ENCODE measurements around the gene GFRA3.
"Not testable (repeated sequence)": the region's sequence is repeated elsewhere in the genome, so short reads cannot be mapped to it uniquely, and the experiment has no call there.

GFRA3 gene
- 0 to 0.07 reads per million in 2 donors for total RNA-seq

GRCh38 chr5:138274189-138274853, at the start of gene GFRA3:
GFRA3 (minus strand) TSS chr5:138274621; CDS start chr5:138274424, 197 bp downstream.
- DNase-seq = no peak

DNA sequence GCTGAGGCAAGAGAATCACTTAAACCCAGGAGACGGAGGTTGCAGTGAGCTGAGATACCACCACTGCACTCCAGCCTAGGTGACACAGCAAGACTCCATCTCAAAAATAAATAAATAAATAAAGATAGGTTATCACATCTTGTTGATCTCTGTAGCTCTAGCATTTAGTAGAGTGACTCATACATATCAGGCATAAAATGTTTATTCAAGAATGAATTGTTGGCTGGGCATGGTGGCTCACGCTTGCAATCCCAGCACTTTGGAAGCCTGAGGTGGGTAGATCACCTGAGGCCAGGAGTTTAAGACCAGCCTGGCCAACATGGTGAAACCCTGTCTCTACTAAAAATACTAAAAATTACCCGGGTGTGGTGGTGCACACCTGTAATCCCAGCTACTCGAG, 43.8 kb upstream of the GFRA3 start:
- DNase-seq = not testable (repeated sequence)

DNA sequence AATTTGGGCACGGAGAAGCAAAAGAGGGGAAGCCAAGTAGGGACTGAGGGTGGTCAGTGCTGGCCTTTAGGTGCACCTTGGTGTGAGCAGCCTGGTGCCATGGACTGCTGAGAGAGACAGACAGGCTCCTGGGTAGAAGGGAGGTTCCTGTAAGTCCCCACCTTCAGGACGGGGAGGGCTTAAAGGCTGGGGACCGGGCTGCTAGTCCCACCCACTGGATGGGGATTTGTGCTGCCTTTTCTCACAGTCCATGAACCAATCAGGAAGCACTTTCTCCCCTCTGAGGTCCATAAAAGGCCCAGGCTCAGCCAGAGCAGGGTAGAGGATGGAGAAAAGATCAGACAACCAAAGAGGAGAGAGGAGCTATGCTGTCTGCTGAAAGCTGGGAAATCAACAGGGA, 41.9 kb upstream of the GFRA3 start:
- no peak for DNase-seq

- no peak for DNase-seq
Observed at GRCh38 chr5:138315751-138316278, 41.4 kb upstream of the GFRA3 start.

DNA sequence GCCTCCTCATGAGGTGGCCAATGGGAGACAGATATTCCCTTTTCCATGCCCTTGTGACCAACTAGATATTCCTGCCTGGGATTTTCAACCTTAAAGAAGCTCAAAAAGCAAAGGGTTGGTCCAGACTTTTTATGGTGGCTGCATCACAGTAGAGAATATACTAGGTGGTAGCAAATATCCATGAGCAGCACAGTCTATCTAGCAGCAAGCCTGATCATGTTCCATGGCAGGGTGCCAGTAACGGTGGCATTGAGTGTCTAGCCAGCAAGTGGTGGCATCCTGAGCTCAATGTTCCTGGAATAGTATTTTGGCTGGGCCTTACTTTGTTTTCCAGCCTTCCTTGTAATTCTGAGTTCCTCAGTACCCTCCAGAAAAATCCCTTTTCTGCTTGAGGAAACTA, 31.4 kb upstream of the GFRA3 start:
- DNase-seq = no peak

DNA sequence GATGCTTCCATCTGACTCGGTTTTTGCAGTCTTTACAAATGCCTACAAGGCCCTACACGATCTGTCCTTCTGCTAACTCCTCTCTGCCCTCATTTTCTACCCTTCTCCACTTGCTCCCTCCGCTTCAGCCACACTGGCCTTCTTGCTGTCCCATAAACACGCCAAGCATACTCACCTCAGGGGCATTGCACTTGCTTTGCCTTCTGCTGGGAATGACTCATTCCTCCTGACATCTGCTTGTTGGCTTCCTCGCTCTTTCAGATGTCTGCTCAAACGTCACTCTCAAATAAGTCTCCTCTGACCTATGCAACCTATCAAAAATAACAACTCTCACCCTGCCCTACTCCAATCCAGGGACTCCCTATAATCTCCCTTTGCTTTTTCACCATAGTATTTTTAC, 29.0 kb upstream of the GFRA3 start:
- no peak for DNase-seq

- DNase-seq = no peak
Observed at GRCh38 chr5:138289296-138289695, 14.9 kb upstream of the GFRA3 start.

DNA sequence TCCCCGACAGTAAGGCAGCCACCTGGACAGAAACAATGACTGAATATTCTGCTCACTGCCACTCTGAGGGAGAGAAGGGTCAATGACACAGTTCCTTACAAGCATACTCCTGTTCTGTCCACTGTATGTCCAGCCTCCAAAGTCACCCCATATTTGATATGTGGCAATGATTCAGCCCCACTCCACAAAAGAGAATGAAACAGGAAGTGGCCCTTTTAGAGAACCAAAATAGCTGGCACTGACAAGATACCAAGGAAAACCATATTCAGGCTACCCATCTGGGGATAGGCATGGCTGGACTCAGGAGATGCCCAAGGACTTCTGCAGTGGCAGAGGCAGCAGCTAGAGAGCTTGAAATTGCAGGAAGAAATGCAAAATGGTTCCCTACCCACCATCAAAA, 12.8 kb upstream of the GFRA3 start:
- DNase-seq = no peak

DNA sequence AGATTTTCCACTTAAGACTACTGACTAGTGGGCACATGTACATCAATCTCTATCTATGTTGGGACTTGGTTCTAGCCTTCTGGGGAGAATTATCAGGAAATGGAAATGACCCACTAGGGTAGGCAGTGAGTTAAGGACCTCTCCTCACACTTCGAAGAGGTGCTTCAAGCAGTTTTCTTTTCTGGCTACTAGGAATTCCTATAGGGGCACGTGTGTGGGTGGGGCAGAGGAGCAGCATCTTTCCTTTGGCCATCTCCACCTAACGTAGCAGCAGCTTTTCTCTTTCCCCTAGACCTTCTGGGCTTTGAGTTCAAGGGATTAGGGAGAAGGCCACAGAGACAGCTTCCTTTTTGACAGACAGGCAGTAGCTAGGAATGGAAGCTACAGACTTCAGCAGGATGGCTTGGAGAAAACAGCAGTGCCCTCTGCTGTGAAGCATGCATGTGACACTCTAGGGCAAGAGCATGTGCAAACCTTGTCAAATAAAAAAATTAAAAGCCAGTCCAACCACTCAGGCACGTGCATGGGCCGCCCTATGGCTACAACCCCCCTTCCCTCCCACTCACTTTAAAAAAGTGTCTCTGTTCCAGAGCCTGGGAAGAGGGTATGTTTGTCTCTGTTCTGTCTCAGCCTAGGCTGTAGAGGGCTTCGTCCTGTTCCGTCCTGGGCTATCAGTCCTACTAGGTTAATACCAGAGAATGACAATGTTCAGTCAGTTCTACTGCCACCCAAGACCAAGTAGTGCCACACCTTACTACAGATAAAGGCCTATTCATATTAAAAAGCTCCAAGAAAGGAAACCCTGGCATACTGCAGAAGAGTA, 8.7 kb upstream of the GFRA3 start:
- DNase-seq = no peak

GRCh38 chr5:138280915-138281314, 6.5 kb upstream of the GFRA3 start:
- DNase-seq = no peak

DNA sequence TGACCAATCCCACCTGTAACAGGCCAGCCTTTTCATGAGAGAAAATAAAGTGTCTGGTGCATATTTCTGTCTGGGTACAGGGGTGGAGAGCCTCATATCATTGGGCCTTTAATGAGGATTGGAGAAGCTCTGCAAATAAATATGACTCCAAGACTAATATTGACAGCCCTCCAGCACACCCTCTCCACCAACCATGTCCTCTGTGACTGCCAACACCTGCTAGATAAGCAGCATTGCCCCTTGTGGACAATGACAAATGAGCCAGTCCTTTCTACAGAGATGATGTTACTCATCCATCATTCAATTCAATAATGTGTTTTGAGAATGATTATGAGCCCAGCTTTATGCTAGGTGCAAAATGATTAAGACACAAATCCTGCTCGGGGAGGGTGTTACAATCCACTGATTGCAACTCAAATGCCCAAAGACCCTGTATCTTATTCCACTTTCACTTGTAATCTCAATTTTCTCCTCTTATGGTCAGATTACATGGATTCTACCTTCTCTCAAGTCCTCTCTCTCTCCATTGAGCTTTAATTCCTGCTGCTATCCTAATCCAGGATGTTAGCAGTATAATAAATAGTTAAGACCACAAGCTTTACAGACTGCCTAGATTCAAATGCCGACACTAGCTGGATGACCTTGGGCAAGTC, 2.1 kb upstream of the GFRA3 start:
- DNase-seq = no peak

- DNase-seq = no peak
Observed at GRCh38 chr5:138275895-138276294, 1.5 kb upstream of the GFRA3 start.

- no peak for DNase-seq
Observed at GRCh38 chr5:138275379-138275782, 960 bp upstream of the GFRA3 start.

- DNase-seq = no peak
Observed at GRCh38 chr5:138273834-138274188, 610 bp downstream of the GFRA3 start.

DNA sequence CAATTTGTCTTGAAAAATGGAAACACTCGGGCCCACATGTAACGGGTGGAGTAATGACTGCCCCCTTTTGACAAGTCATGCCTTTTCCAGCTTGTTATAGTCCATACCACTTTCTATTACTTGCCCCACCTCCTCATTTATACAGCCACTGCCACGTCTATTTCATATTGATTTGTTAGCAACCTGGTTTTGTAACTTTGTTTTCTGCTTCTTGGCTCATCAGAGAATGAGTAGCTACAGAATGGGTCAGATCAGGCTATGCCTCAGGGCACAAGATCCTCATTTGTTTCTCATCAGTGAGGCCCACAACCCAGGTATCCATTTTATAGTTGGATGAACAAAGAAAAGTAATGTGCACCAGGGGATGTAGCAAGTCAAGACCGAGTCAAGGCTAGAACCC, 1.7 kb downstream of the GFRA3 start:
- DNase-seq = no peak

DNA sequence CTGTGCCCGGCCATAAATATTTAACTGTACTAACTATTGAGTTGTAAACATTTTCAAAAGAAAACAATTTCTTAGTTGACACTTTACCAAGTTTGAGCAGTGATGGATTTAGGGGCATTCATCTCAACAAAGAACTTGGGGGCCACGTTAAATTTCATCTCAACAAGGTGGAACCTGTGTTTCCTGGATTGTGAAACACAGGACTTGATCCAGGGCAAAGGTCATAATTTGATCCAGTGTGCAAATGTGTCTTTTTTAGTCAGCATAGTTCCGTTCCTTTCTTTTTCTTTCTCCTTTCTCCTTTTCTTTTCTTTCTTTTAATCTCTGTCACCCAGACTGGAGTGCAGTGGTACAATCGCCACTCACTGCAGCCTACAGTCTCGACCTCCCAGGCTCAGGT, 3.1 kb downstream of the GFRA3 start:
- DNase-seq = no peak

DNA sequence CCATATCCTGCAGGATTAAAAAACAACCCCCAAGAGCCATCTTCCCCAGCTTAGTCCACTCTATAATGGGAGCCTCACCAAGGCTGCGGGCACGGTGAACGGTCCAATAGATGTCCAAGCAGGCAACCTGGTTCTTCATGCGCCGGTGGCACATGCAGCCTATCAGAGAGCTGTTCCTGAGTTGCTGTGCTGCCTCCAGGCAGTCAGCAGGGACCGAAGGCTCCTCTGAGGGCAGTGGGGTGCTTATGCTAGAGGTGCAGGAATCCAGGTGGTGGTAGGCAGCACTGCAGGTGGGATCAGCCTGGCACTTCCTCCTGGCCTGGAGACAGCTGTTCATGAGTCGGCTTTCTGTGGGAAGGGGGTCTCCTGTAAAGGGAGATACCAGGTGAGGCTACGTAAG, 10.2 kb downstream of the GFRA3 start:
- DNase-seq = no peak

DNA sequence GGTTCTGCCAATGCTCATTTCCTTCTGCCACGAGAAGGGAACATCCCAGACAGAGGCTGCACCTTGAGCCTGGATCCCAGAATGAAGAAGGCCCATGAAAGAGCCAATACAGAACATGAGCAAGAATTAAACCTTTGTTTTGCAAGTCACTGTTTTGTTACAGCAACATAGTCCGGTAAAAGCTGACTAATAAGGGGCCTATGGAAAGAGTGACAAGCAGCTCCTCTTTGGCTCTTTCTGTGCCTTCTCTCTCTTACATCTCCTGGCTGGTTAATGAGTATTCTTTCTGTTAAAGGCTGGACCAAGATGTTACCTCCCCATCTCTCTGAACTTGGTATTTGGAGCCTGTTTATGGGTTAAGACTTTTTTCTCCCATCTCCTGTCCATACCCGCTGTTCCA, 10.8 kb downstream of the GFRA3 start:
- no peak for DNase-seq

GRCh38 chr5:138258704-138259292, 15.6 kb downstream of the GFRA3 start:
- DNase-seq = no peak

- no peak for DNase-seq
Observed at GRCh38 chr5:138257583-138257982, 16.8 kb downstream of the GFRA3 start.

DNA sequence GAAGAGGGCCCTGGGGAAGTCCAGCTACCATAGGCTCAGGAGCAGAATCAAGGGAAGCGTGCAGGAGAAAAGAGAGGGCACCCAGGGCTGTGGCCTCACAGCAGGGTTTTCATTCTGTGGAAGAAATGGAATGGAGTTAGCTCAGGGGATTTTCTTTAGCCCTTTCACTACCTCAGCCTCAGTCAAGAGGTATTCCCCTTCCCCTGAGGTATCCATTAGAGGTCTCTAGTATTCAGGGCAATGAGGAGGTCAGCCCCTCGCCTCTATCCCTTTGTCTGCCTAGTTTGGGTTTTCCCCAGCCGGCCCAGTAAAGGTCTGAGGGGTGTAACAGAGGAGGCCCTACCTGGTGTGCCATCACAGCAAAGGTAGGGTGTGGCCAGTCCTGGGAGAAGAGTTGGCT, 21.5 kb downstream of the GFRA3 start:
- no peak for DNase-seq

DNA sequence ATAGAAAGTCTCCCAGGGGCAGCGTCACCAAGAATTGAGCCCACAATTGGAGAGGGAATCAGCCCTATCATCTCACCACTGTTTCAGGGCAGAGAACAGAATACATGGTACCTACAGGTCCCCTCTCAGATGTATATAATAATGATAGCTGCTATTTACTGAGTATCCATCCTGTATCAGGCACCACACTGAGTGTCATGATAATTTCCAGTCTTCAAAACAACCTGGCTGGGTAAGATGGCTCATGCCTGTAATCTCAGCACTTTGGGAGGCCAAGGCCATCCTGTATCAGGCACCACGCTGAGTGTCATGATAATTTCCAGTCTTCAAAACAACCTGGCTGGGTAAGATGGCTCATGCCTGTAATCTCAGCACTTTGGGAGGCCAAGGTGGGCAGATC, 26.6 kb downstream of the GFRA3 start:
- not testable (repeated sequence) for DNase-seq

DNA sequence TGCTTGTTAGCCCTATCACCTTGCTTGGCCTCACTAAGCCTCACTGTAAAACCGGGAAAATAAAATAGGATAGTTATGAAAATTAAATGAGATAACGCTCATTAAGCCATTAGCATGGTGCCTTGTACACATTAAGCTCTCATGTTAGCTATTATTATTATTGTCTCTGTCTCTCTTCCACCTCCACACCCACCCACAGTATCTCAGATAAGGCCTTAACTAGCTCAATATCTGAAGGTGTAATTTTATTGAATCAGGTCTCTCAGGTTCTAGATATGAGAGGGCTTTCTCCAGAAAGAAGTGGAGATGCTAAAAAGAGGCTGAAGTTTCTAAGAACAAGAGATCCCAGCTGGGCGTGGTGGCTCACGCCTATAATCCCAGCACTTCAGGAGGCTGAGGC, 27.6 kb downstream of the GFRA3 start:
- DNase-seq = no peak
